ENCODE data around the gene POLR2H. TPM values are rescaled to one million over a fixed set of nuclear protein-coding genes. Genes with fewer than 3 reads are reported as not detected.

POLR2H gene
- total RNA-seq, 1 experiment from 2014 or later = 156 TPM

- in situ Hi-C loops (cut with HindIII; ENCODE audit: low pct_unique_long_range_greater_than_20kb, low sequenced_read_pairs) (no loop called here), intact Hi-C loops (cut with micrococcal nuclease; ENCODE audit: unreplicated experiment) (no loop called here)
- Histone ChIP-seq H3K36me3 (ENCODE audit: control insufficient read depth, insufficient read depth, low read length) (peaks cover 14% of the 10 kb centered on the region; the same call in 1 of the 2 replicates), H3K27me3 (ENCODE audit: control insufficient read depth, insufficient read depth, low read length) (no peaks in the 10 kb centered on the region), H3K27ac (ENCODE audit: low read length) (peak overlapping the region; percentile 82; the same call in 1 of the 2 replicates), H3K4me1 (ENCODE audit: control insufficient read depth, insufficient read depth, low read length) (peaks cover 58% of the 10 kb centered on the region), H3K9me3 (ENCODE audit: control insufficient read depth, insufficient read depth, low read depth, low read length) (no peaks in the 10 kb centered on the region), H3K4me3 (ENCODE audit: low read depth in 2 of 2, low read length in 2 of 2) (no peak overlapping the region)
- DNase-seq (ENCODE audit: low read depth, low spot score) (peak; percentile 87), ATAC-seq (peak; percentile 44)
- ChIA-PET POLR2A (no interaction called here), CTCF (no interaction called here)
- no TSS peak for BruUV-seq (replicated peaks)
- no peak for TF ChIP-seq SIN3A (IDR thresholded peaks at IDR 0.05; ENCODE audit: borderline replicate concordance, insufficient read depth, low read depth, low read length)
- TF ChIP-seq CTCF (IDR thresholded peaks at IDR 0.05) = no peak
- no peak for TF ChIP-seq TCF7L2 (IDR thresholded peaks at IDR 0.05; ENCODE audit: low read depth, low read length)
Measured at GRCh38 chr3:184334470-184335158, 26.9 kb upstream of the POLR2H start.

GRCh38 chr3:184335291-184335660 lies 26.2 kb upstream of the POLR2H start:
- DNase-seq (ENCODE audit: low read depth, low spot score) (no peak), ATAC-seq (peak; percentile 47)
- Histone ChIP-seq H3K27me3 (ENCODE audit: control insufficient read depth, insufficient read depth, low read length) (no peaks in the 10 kb centered on the region), H3K4me3 (ENCODE audit: low read depth in 2 of 2, low read length in 2 of 2) (peak overlapping the region; percentile 53 to 80), H3K27ac (ENCODE audit: low read length) (peak overlapping the region; percentile 82), H3K4me1 (ENCODE audit: control insufficient read depth, insufficient read depth, low read length) (peaks cover 58% of the 10 kb centered on the region), H3K36me3 (ENCODE audit: control insufficient read depth, insufficient read depth, low read length) (0 out of 2 replicates have a peak, but pooled peaks cover 11% of the 10 kb centered on the region), H3K9me3 (ENCODE audit: control insufficient read depth, insufficient read depth, low read depth, low read length) (no peaks in the 10 kb centered on the region)
- CTCF ChIA-PET = no interaction called here
- TF ChIP-seq REST (IDR thresholded peaks at IDR 0.05; ENCODE audit: insufficient read depth in 1 of 2, low read depth in 2 of 2, low read length in 1 of 2) (no peak), SIN3A (IDR thresholded peaks at IDR 0.05; ENCODE audit: borderline replicate concordance, insufficient read depth, low read depth, low read length) (no peak), CTCF (IDR thresholded peaks at IDR 0.05) (no peak), TCF7L2 (IDR thresholded peaks at IDR 0.05; ENCODE audit: low read depth, low read length) (no peak), POLR2AphosphoS5 (IDR thresholded peaks at IDR 0.05; ENCODE audit: low read depth, low read length) (no peak)
- in situ Hi-C loops (cut with HindIII; ENCODE audit: low pct_unique_long_range_greater_than_20kb, low sequenced_read_pairs) = no loop called here
- POLR2A ChIA-PET = no interaction called here
- no TSS peak for BruUV-seq (replicated peaks)
- intact Hi-C loops (cut with micrococcal nuclease; ENCODE audit: unreplicated experiment) = no loop called here

Data from Panc1 (cell line).